ENCODE results near the gene XXYLT1.

GRCh38 chr3:195282961-195283360 lies 12.0 kb upstream of the XXYLT1 start:
- TF ChIP-seq CTCF (IDR thresholded peaks at IDR 0.05) (no peak), POLR2A (IDR thresholded peaks at IDR 0.05) (no peak)
